ENCODE measurements around the gene GARIN5A.

Gene GARIN5A

DNA sequence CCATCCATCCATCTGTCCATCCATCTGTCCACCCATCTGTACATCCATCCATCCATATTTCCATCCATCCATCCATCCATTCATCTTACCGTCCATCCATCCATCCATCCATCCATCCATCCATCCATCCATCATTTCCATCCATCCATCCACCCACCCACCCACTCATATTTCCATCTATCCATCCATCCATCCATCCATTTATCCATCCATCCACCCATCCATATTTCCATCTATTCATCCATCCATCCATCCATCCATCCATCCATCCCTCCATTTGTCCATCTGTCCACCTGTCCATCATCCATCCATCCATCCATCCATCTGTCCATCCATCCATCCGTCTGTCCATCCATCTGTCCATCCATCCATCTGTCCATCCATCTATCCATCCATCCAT, 20.7 kb downstream of the GARIN5A start:
- no peak for DNase-seq (ENCODE audit: low read depth)

DNA sequence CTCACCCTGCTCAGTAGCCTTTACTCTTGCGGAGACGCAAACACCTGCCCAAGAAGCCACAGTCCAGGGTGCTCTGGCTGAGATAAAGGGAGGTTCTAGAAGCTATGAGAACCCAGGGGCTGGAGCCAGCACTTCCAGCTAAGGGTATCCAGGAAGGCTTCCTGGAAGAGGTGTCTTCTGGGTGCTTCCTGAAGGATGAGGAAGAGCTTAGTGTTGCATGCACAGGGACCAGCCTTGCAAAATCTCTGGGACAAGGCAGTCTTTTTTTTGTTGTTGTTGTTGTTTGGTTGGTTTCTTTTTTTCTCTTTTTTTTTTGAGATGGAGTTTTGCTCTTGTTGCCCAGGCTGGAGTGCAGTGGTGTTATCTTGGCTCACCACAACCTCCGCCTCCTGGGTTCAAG, 23.4 kb downstream of the GARIN5A start:
- DNase-seq (ENCODE audit: low read depth) = no peak
- no peak overlapping the region for H3K4me3 ChIP-seq (ENCODE audit: low read length)
- TF ChIP-seq, protein P1, sequence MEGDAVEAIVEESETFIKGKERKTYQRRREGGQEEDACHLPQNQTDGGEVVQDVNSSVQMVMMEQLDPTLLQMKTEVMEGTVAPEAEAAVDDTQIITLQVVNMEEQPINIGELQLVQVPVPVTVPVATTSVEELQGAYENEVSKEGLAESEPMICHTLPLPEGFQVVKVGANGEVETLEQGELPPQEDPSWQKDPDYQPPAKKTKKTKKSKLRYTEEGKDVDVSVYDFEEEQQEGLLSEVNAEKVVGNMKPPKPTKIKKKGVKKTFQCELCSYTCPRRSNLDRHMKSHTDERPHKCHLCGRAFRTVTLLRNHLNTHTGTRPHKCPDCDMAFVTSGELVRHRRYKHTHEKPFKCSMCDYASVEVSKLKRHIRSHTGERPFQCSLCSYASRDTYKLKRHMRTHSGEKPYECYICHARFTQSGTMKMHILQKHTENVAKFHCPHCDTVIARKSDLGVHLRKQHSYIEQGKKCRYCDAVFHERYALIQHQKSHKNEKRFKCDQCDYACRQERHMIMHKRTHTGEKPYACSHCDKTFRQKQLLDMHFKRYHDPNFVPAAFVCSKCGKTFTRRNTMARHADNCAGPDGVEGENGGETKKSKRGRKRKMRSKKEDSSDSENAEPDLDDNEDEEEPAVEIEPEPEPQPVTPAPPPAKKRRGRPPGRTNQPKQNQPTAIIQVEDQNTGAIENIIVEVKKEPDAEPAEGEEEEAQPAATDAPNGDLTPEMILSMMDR (conservative IDR thresholded peaks at IDR 0.05; ENCODE audit: low read length) = no peak

More for the DNA sequence above, 20.7 kb downstream of the GARIN5A start:
- TF ChIP-seq, protein P1 (conservative IDR thresholded peaks at IDR 0.05; ENCODE audit: low read length) = no peak
- H3K4me3 ChIP-seq (ENCODE audit: low read length) = no peak overlapping the region

DNA sequence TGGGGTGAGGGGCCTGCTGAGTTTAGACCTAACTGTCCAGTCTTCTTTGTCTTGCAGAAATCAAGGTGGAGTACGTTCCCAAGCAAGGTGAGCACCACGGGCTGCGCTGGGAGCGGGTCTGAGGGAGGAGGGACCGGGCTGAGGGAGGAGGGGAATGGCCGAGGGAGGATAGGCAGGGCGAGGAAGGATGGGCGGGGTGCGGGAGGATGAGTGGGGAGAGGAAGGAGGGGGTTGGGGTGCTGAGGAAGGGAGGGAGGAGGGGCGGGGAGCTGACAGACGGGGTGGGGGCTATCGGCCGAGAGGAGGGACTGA, 25.5 kb downstream of the GARIN5A start:
- TF ChIP-seq, protein P1 (conservative IDR thresholded peaks at IDR 0.05; ENCODE audit: low read length) = no peak
- H3K4me3 ChIP-seq (ENCODE audit: low read length) = no peak overlapping the region
- no peak for DNase-seq (ENCODE audit: low read depth)

DNA sequence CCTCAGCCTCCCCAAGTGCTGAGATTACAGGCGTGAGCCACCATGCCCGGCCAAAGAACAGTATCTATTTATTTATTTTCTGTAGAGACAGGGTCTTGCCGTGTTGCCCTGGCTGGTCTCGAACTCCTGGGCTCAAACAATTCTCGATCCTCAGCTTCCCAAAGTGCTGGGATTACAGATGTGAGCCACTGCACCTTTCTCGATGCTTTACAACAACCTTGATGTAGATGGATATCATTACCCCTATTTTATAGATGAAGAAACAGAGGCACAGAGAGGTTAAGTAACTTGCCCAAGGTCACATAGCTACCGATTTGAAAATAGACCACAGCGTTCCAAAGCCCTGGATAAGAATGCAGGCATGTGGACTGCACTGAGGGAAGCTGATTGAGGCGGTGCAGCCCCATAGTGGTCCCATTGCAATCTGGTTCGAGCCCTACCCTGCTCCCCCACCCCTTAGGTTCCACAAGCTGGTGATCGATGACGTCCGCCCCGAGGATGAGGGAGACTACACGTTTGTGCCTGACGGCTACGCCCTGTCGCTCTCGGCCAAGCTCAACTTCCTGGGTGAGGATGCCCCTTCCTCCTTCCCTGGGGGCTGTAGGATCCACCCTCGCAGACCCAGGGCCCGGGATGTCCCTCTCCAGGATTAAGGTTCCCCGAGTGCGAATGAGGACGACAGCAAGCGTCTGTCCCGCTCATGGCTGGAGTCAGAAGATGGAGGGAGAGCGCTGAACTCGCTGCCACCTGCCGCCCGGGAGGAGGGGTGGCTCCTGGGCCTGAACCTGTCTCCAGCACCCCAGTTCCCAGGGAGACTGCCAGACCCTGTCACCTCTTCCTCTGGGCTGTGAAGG, 26.1 kb downstream of the GARIN5A start:
- H3K4me3 ChIP-seq (ENCODE audit: low read length) = no peak overlapping the region
- DNase-seq (ENCODE audit: low read depth) = no peak
- TF ChIP-seq, protein P1 (conservative IDR thresholded peaks at IDR 0.05; ENCODE audit: low read length) = no peak

DNA sequence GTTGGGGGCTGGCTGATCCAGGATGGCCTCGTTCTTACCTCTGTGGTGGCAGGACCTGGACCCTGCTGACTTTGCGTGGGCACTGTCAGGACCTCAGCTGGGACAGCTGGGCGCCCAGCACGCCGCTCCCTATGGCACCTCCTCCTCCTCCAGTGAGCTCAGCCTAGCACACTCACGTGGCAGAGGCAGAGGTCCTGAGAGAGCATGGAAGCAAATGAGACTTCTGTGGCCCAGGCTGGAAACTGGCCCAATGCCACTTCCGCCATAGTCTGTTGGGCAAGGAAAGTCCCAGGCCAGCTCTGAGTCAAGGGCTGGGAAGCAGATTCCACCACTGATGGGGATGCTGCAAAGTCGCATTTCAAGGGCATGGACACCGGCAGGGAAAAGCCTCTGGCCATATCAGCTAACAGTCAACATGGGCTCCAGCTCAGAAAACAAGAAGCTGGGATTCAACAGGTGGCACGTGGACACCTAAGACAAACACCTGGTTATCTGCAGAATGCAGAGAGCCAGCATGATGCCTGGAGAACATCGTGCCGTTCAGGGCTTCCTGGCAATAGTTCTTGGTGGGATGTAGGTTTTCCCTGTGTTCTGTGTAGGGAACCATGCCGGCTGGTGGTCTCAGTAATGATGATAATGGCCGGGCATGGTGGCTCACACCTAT, 27.3 kb downstream of the GARIN5A start:
- TF ChIP-seq, protein P1 (conservative IDR thresholded peaks at IDR 0.05; ENCODE audit: low read length) = no peak
- DNase-seq (ENCODE audit: low read depth) = no peak

DNA sequence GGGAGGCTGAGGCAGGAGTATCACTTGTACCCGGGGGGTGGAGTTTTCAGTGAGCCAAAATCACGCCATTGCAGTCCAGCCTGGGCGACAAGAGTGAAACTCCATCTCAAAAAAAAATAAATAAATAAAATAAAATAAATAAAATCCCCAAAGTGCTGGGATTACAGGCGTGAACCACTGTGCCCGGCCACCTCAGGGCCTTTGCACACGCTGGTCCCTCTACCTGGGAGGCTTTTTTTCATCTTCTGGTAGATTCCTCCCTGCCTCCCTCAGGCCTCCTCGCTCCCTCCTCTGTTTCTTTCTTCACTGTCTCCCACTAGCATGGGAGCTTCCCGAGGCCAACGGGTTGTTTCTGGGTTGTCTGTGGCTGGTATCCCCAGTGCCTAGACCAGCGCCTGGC, 28.9 kb downstream of the GARIN5A start:
- TF ChIP-seq, protein P1 (conservative IDR thresholded peaks at IDR 0.05; ENCODE audit: low read length) = no peak
- no peak overlapping the region for H3K4me3 ChIP-seq (ENCODE audit: low read length)
- DNase-seq (ENCODE audit: low read depth) = no peak

More for the DNA sequence above, 27.3 kb downstream of the GARIN5A start:
- H3K4me3 ChIP-seq (ENCODE audit: low read length) = no peak overlapping the region

DNA sequence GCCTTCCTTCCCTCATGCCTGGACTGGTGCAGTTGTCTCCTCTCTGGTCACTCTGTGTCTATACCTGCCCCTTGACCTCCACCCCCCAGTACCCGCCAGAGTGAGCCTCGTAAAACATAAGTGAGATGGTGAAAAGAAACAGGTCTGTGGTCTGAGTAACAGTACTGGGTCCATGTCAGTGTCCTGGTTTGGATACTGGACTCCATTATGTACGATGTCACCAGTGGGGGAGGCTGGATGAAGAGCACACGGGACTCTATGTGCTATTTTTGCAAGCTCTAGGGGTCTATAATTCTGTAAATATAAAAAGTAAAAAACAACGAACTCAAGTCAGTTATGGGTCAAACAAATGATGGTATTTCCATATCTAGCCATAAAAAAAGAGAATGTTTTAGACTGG, 29.6 kb downstream of the GARIN5A start:
- no peak overlapping the region for H3K4me3 ChIP-seq (ENCODE audit: low read length)
- TF ChIP-seq, protein P1 (conservative IDR thresholded peaks at IDR 0.05; ENCODE audit: low read length) = no peak
- DNase-seq (ENCODE audit: low read depth) = no peak
